ENCODE results near the gene MAP1LC3B.

The MAP1LC3B gene

DNA sequence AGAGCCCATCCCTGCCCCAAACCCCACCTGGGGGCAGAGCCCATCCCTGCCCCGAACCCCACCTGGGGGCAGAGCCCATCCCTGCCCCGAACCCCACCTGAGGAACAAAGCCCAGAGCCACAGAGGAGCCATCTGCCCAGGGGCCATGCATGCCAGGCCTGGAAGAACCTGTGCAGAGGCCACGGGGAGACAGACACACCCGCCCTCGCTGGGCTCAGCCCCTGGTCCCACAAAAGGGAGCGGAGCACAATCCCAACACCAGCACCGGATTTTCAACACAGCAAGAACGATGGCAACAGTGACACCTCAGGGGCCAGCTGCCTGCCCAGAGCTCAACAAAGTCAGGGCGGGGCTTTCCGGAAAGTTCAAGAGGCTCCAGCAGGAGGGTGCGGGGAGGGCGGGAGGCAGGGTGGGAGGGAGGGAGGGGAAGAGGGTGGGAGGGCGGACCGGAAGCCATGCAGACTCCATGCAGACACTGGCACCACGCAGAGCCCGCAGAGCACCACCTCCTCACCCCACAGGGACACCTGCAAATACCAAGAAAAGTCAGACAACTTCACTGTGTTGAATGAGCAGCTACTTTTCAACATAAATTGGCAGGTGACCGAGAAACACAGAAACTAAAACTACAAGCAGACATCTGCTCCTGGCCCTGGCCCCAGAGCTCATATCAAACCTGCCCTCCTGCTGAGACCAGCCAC, 47.1 kb upstream of the MAP1LC3B start:
- Histone ChIP-seq H3K56ac (ENCODE audit: low read length) (no peak overlapping the region), H3K4me1 (ENCODE audit: control insufficient read depth, low read depth, low read length) (no peaks in the 10 kb centered on the region), H3K4me3 (ENCODE audit: low read length) (no peak overlapping the region), H2BK5ac (ENCODE audit: low read length) (no peak overlapping the region), H3K23ac (ENCODE audit: low read length) (no peak overlapping the region), H3K27ac (ENCODE audit: low read depth, low read length) (no peak overlapping the region), H3K36me3 (ENCODE audit: control insufficient read depth, insufficient read depth, low read length) (no peaks in the 10 kb centered on the region), H4K8ac (ENCODE audit: low read depth, low read length) (no peak overlapping the region), H3K9ac (ENCODE audit: low read length) (no peak overlapping the region), H2BK120ac (ENCODE audit: low read depth, low read length) (no peak overlapping the region), H3K4me2 (ENCODE audit: low read length) (no peak overlapping the region), H3K4ac (ENCODE audit: low read depth, low read length) (no peak overlapping the region), H2AK5ac (ENCODE audit: low read length) (no peak overlapping the region), H3K79me1 (ENCODE audit: low read length) (no peaks in the 10 kb centered on the region), H4K5ac (ENCODE audit: low read length) (no peak overlapping the region), H3K79me2 (ENCODE audit: control insufficient read depth, insufficient read depth, low read length) (no peaks in the 10 kb centered on the region), H2BK15ac (replicated peaks; ENCODE audit: low read depth) (no peak overlapping the region), H3K27me3 (ENCODE audit: insufficient read depth, low read length, poor library complexity) (no peaks in the 10 kb centered on the region), H3K18ac (ENCODE audit: low read length) (no peak overlapping the region)
- DNase-seq = peak; percentile 38
- no CpG with 5 or more reads among the region's 17 CpGs for WGBS (ENCODE audit: extremely low coverage, insufficient coverage, low lambda C conversion rate)

- H4K5ac ChIP-seq (ENCODE audit: low read length) = no peak overlapping the region
- no peak overlapping the region for H4K8ac ChIP-seq (ENCODE audit: low read depth, low read length)
- H3K4me3 ChIP-seq (ENCODE audit: low read length) = no peak overlapping the region
- H3K79me1 ChIP-seq (ENCODE audit: low read length) = no peaks in the 10 kb centered on the region
- no peaks in the 10 kb centered on the region for H3K79me2 ChIP-seq (ENCODE audit: control insufficient read depth, insufficient read depth, low read length)
- H3K4ac ChIP-seq (ENCODE audit: low read depth, low read length) = no peak overlapping the region
- no peak overlapping the region for H2BK5ac ChIP-seq (ENCODE audit: low read length)
- H3K9ac ChIP-seq (ENCODE audit: low read length) = no peak overlapping the region
- no CpG with 5 or more reads among the region's 28 CpGs for WGBS (ENCODE audit: extremely low coverage, insufficient coverage, low lambda C conversion rate)
- H3K36me3 ChIP-seq (ENCODE audit: control insufficient read depth, insufficient read depth, low read length) = no peaks in the 10 kb centered on the region
- H3K23ac ChIP-seq (ENCODE audit: low read length) = no peak overlapping the region
- no peak overlapping the region for H3K27ac ChIP-seq (ENCODE audit: low read depth, low read length)
- no peak overlapping the region for H2AK5ac ChIP-seq (ENCODE audit: low read length)
- H3K18ac ChIP-seq (ENCODE audit: low read length) = no peak overlapping the region
- H2BK15ac ChIP-seq (replicated peaks; ENCODE audit: low read depth) = no peak overlapping the region
- no peaks in the 10 kb centered on the region for H3K4me1 ChIP-seq (ENCODE audit: control insufficient read depth, low read depth, low read length)
- DNase-seq = no peak
- no peak overlapping the region for H3K4me2 ChIP-seq (ENCODE audit: low read length)
- H2BK120ac ChIP-seq (ENCODE audit: low read depth, low read length) = no peak overlapping the region
- H3K27me3 ChIP-seq (ENCODE audit: insufficient read depth, low read length, poor library complexity) = no peaks in the 10 kb centered on the region
- H3K56ac ChIP-seq (ENCODE audit: low read length) = peak overlapping the region; percentile 36
Observed at GRCh38 chr16:87345726-87346424, 46.3 kb upstream of the MAP1LC3B start.

DNA sequence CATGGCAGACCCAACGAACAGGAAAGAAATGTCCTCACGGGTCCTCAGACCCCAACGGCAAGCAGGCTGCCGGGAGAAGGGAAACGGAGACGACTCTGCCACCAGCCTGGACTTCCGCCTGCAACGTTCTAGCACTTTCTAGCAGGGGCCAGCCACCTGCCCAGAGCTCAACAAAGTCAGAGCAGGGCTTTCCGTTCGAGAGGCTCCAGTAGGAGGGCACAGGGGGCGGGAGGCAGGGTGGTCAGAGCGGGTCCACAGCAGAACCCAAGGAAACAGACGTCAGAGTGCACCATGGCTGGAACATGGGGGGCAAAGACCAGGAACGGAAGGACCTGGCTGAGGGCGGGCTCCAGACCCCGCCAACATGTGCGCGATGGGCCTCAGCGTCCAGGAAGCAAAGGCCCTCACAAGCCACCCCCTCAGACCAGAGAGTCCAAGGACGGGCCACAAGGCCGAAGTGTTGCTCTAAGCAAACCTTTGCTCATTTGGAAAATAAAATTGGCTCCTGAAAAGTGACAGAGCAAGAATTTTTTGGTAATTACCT, 45.5 kb upstream of the MAP1LC3B start:
- DNase-seq = no peak
- H3K4me3 ChIP-seq (ENCODE audit: low read length) = no peak overlapping the region
- no peak overlapping the region for H4K5ac ChIP-seq (ENCODE audit: low read length)
- no peak overlapping the region for H2AK5ac ChIP-seq (ENCODE audit: low read length)
- H3K18ac ChIP-seq (ENCODE audit: low read length) = no peak overlapping the region
- no peak overlapping the region for H3K4me2 ChIP-seq (ENCODE audit: low read length)
- no peak overlapping the region for H2BK5ac ChIP-seq (ENCODE audit: low read length)
- H3K4ac ChIP-seq (ENCODE audit: low read depth, low read length) = no peak overlapping the region
- no peak overlapping the region for H3K23ac ChIP-seq (ENCODE audit: low read length)
- peaks cover 1% of the 10 kb centered on the region for H3K79me1 ChIP-seq (ENCODE audit: low read length)
- no peak overlapping the region for H2BK15ac ChIP-seq (replicated peaks; ENCODE audit: low read depth)
- no peak overlapping the region for H3K56ac ChIP-seq (ENCODE audit: low read length)
- no peak overlapping the region for H4K8ac ChIP-seq (ENCODE audit: low read depth, low read length)
- H3K27me3 ChIP-seq (ENCODE audit: insufficient read depth, low read length, poor library complexity) = no peaks in the 10 kb centered on the region
- H3K4me1 ChIP-seq (ENCODE audit: control insufficient read depth, low read depth, low read length) = no peaks in the 10 kb centered on the region
- H3K79me2 ChIP-seq (ENCODE audit: control insufficient read depth, insufficient read depth, low read length) = no peaks in the 10 kb centered on the region
- H3K36me3 ChIP-seq (ENCODE audit: control insufficient read depth, insufficient read depth, low read length) = no peaks in the 10 kb centered on the region
- H3K27ac ChIP-seq (ENCODE audit: low read depth, low read length) = no peak overlapping the region
- no CpG with 5 or more reads among the region's 21 CpGs for WGBS (ENCODE audit: extremely low coverage, insufficient coverage, low lambda C conversion rate)
- H2BK120ac ChIP-seq (ENCODE audit: low read depth, low read length) = no peak overlapping the region
- no peak overlapping the region for H3K9ac ChIP-seq (ENCODE audit: low read length)

DNA sequence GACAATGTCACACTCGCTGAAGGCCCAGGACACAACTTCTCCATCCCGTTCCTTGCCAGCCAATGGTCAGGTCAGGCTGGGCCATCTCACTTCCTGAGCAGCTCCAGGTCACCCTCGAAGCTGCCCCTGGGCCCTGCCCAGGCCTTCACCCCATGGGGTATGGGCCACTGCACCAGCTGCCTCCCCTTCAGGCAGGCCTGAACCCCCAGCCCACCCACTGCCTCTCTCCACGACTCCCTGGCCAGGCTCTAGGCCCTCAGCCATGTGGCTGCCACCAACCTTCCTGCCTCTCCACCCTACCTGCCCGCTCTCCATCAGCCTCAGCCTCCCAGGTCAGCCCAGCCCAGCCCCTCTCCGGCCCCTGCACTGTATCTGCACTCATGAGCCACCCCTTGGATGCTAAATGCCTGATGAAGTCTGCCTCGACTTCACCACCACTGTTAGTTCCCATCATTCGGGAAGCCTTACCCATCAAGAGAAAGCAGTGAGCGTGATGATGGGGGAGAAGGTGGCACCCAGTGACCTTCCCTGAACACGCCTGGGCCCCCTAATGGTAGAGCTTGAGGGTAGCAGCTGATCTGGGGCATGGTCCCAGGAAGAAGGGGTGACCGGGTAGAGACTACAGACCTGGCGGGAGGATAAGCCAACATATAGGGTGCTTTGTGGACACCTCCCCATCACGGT, 44.1 kb upstream of the MAP1LC3B start:
- Histone ChIP-seq H3K27me3 (ENCODE audit: insufficient read depth, low read length, poor library complexity) (no peaks in the 10 kb centered on the region), H3K4me3 (ENCODE audit: low read length) (no peak overlapping the region), H3K4me2 (ENCODE audit: low read length) (no peak overlapping the region), H3K79me2 (ENCODE audit: control insufficient read depth, insufficient read depth, low read length) (no peaks in the 10 kb centered on the region), H3K9ac (ENCODE audit: low read length) (no peak overlapping the region), H2BK15ac (replicated peaks; ENCODE audit: low read depth) (no peak overlapping the region), H2BK120ac (ENCODE audit: low read depth, low read length) (no peak overlapping the region), H4K5ac (ENCODE audit: low read length) (no peak overlapping the region), H3K23ac (ENCODE audit: low read length) (no peak overlapping the region), H3K4me1 (ENCODE audit: control insufficient read depth, low read depth, low read length) (no peaks in the 10 kb centered on the region), H2AK5ac (ENCODE audit: low read length) (no peak overlapping the region), H3K27ac (ENCODE audit: low read depth, low read length) (no peak overlapping the region), H4K8ac (ENCODE audit: low read depth, low read length) (no peak overlapping the region), H3K36me3 (ENCODE audit: control insufficient read depth, insufficient read depth, low read length) (no peaks in the 10 kb centered on the region), H3K56ac (ENCODE audit: low read length) (no peak overlapping the region), H3K4ac (ENCODE audit: low read depth, low read length) (no peak overlapping the region), H3K18ac (ENCODE audit: low read length) (no peak overlapping the region), H2BK5ac (ENCODE audit: low read length) (no peak overlapping the region), H3K79me1 (ENCODE audit: low read length) (peaks cover 1% of the 10 kb centered on the region)
- DNase-seq = no peak
- WGBS (ENCODE audit: extremely low coverage, insufficient coverage, low lambda C conversion rate) = no CpG with 5 or more reads among the region's 13 CpGs

DNA sequence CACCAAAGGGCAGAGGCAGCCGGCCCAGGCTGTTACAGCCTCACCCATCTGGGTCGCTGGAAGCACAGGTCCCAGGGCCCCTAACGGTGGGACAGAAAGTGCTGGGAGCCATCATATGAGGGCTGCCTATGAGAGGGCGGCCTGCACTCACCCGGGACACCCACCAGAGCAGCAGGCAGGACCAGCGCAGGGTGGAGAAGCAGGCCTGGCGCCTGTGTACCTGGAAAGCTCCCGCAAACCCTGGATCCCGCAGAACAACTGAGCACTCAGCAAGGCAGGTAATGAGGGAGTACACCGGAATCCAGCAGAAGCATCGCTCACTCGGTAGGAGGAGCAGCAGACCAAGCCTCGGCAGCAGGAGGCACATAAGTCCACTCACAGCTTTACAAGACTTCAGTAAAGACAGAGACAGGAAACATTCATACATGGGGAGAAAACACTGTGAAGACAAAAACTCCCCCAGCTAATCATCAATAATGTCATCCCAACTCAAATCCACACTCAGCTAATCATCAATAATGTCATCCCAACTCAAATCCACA, 43.4 kb upstream of the MAP1LC3B start:
- Histone ChIP-seq H4K8ac (ENCODE audit: low read depth, low read length) (no peak overlapping the region), H4K5ac (ENCODE audit: low read length) (no peak overlapping the region), H3K27me3 (ENCODE audit: insufficient read depth, low read length, poor library complexity) (no peaks in the 10 kb centered on the region), H3K4me2 (ENCODE audit: low read length) (no peak overlapping the region), H3K23ac (ENCODE audit: low read length) (no peak overlapping the region), H2BK15ac (replicated peaks; ENCODE audit: low read depth) (no peak overlapping the region), H2BK120ac (ENCODE audit: low read depth, low read length) (no peak overlapping the region), H3K4me1 (ENCODE audit: control insufficient read depth, low read depth, low read length) (no peaks in the 10 kb centered on the region), H3K9ac (ENCODE audit: low read length) (no peak overlapping the region), H3K79me2 (ENCODE audit: control insufficient read depth, insufficient read depth, low read length) (no peaks in the 10 kb centered on the region), H3K4ac (ENCODE audit: low read depth, low read length) (no peak overlapping the region), H3K27ac (ENCODE audit: low read depth, low read length) (no peak overlapping the region), H3K56ac (ENCODE audit: low read length) (no peak overlapping the region), H3K79me1 (ENCODE audit: low read length) (peaks cover 1% of the 10 kb centered on the region), H3K4me3 (ENCODE audit: low read length) (no peak overlapping the region), H3K18ac (ENCODE audit: low read length) (no peak overlapping the region), H2AK5ac (ENCODE audit: low read length) (no peak overlapping the region), H2BK5ac (ENCODE audit: low read length) (no peak overlapping the region), H3K36me3 (ENCODE audit: control insufficient read depth, insufficient read depth, low read length) (no peaks in the 10 kb centered on the region)
- DNase-seq = no peak
- WGBS (ENCODE audit: extremely low coverage, insufficient coverage, low lambda C conversion rate) = no CpG with 5 or more reads among the region's 13 CpGs
